Stimulated activated CD8-positive, alpha-beta memory T cell treated with anti-CD3 and anti-CD28 coated beads, Interleukin-7, amount 100 ng/mL, for 24 hours (primary cell): ENCODE results near the gene EHMT1.

Experiments used
- DNase-seq: peaks from one replicate; pipeline ENCODE4 v3.0.0-alpha.2; 2020; ENCODE audit warnings: low read depth

EHMT1 gene

GRCh38 chr9:137829260-137829996 lies 210.6 kb downstream of the EHMT1 start:
- DNase-seq = no peak

- no peak for DNase-seq
Observed at GRCh38 chr9:137832191-137832700, 213.4 kb downstream of the EHMT1 start.

GRCh38 chr9:137832830-137833590 lies 214.2 kb downstream of the EHMT1 start:
- no peak for DNase-seq

- DNase-seq = no peak
Observed at GRCh38 chr9:137833721-137834613, 215.2 kb downstream of the EHMT1 start.

DNA sequence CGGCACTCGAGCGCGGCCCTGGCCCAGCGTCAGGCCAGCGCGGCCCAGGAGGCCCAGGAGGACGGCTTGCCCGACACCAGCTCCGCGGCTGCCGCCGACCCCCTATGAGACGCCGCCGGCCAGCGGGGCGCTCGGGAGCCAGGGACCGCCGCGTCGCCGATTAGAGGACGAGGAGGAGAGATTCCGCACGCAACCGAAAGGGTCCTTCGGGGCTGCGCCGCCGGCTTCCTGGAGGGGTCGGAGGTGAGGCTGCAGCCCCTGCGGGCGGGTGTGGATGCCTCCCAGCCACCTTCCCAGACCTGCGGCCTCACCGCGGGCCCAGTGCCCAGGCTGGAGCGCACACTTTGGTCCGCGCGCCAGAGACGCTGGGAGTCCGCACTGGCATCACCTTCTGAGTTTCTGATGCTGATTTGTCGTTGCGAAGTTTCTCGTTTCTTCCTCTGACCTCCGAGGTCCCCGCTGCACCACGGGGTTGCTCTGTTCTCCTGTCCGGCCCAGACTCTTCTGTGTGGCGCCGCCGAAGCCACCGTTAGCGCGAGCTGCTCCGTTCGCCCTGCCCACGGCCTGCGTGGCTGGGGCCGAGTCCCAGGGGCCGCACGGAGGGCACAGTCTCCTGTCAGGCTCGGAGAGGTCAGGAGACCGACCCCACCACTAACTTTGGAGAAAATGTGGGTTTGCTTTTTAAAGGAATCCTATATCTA lies 216.2 kb downstream of the EHMT1 start:
- no peak for DNase-seq

DNA sequence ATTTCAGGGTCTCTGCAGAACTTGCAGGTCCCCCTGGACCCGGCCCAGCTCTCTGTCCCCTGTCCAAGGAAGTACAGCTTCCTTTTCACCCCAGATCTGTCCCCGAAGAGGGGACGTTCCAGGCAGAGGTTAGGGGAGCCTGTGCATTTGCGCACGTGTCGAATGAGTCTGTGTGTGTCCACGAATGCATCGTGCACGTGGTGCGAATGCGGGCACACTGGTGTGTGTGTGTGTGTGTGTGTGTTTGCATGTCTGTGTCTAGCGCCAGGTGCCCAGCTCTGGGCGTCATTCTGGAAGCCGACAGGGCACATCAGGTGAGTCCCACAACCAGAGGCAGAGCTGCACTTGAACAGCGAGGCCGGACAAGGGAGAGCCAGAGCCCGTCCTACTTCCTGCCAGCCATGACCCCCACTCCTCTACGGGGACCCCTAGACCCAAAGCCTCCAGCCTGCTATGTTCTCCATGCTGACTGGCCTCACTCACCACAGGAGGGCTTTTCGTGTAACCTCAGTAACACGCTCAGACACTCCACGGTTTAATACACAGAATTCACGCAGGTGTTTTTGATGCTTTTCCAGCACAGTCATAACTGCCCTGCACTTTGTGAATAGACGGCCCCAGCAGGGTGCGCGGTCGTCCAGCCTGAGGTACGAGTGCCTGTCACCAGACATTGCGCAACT lies 217.5 kb downstream of the EHMT1 start:
- DNase-seq = no peak

DNA sequence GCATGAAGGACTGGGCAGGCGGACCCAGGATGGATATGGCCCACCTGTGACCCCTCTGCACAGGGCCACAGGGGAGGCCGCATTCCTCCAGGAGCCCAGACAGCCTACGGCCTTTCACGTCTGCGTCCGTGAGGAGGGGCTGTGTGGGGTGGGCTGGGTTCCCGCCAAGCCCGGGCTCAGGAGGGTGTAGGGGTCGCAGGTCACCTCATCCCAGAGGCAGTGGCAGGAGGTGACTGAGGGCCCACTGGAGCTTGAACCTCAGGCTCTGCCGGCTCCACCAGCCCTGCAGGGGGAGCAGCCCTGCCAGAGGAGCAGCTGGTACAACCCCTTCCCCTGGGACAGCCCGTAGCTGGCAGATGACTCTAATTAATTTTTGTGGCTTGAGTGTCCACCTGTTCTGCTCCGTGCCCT lies 218.0 kb downstream of the EHMT1 start:
- no peak for DNase-seq

DNA sequence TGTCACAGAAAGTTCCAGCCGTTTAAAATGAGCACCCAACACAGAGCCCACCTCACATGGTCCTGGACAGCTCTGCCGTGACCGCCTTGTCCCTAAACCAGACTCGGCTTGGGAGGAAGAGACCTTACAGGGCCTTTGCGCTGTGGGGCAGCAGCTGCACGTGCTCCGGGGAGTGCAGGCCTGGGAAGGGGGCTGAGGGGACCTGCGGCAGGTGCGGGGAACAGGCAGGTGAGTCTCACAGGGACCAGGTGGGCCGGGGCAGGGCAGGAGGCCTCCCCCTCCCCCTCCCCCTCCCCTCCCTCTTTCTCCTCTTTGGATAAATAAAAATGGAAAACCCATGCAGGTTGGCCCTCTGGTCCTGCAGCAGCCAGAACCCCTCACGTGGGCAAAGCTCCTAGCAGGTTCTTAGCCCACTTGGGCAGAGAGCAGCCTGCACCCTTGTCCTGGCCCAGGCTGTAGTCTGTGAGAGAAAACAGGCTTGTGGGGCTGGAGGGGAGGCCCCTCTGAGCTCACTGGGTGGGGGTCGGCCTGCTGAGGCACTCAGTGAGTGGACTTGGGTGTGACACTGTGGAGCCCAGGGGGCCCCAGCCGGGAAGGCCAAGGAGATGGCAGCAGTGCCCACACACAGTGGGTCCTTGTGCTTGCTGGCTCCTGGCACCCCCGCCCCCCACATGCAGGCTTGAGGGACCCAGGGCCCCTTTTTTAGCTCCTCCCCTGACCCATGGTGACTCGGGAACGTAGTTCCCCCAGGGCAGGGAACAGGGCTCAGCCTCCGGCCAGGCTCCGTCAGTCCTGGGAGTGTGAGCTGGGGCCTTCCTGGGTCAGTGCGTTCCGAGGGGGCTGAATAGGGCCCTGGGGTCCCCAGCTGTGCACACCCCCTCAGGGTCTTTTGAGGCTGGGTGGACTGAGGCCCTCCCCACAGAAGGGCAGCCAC lies 218.8 kb downstream of the EHMT1 start:
- no peak for DNase-seq

GRCh38 chr9:137838576-137838975 lies 219.8 kb downstream of the EHMT1 start:
- DNase-seq = no peak

GRCh38 chr9:137843355-137843754 lies 224.6 kb downstream of the EHMT1 start:
- DNase-seq = no peak

DNA sequence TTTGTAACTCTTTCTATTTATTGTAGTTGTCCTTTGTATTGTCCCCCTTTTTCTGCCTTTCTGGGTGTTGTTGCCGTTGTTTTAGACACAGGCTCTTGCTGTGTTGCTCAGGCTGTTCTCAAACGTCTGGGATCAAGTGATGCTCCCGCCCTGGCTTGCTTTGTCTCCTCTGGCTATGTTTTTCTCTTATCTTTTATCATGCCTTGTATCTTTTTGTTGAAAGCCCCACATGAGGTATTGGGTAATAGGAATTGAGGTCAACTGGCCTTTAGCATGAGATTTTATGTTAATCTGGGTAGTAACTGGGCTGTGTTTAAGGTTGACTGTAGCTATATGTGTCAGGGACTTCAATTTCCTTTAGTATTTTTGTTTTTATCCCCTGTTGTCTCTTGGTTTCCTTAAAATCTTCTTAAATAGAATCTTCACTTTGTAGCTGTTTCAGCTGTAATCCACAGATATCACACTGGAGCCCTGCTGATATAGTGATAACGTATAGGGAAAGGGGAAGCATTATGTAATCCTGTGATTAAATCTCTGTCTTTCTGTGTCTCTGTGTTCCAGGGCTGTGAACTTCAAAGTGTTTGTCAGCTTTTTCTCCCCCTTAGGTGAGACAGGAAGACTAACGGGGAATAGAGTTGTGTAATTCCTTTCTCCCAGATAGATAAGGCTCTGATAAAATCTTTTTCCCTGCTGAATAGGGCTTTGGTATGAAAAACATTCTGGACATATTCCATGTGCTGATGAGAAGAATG lies 232.9 kb downstream of the EHMT1 start:
- no peak for DNase-seq

- no peak for DNase-seq
Observed at GRCh38 chr9:137853392-137853995, 234.7 kb downstream of the EHMT1 start.

DNA sequence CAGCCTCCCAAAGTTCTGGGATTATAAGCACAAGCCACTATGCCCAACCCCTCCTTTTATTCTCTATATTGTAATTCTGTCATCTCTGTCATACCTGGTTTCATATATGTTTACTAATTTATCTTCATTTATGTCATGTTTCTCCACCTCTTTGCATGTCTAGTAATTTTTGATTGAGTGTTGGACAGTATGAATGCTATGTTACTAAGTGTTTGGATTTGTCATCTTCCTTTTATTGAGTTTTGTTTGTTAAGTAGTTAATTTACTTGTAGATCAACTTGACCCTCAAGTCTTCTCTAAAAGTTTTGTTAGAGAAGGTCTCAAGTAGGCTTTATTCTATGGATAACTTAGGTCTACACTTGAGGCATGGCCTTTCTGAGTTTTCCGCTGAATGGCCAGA lies 241.6 kb downstream of the EHMT1 start:
- DNase-seq = no peak

GRCh38 chr9:137865581-137866145 lies 246.9 kb downstream of the EHMT1 start:
- DNase-seq = no peak

- DNase-seq = no peak
Observed at GRCh38 chr9:137866226-137867141, 247.7 kb downstream of the EHMT1 start.

DNA sequence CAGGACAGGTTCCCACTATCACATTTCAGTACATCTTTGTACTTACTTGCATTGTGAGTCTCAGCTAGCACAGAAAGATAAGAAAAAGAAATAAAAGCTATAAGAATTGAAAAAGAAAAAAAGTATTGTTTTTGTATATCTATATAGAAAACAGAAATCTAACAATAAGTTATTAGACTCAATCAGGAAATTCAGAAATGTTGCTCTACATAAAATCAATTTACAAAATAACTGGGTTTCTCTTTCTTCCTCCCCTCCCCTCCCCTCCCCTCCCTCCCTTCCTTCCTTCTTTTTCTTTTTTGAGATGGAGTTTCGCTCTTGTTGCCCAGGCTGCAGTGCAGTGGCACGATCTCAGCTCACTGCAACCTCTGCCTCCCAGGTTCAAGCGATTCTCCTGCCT lies 251.6 kb downstream of the EHMT1 start:
- no peak for DNase-seq

DNA sequence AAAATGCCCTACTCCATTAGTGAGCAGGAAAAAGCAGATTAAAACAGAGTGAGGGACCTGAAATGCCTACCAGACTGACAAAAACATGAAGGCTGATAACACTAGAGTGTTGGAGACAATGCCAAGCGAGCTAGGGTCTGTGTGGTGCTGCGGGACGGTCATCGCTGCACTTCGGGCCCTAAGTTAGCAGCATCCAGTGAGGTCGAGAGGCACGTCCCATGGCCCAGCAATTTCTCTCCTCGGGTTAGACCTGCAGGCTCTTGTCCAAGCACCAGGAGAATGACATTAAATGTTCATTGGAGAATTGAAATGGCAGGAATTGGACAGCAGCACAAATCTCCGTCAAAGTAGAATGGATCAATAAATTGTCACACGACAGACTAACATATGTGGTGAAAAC lies 253.5 kb downstream of the EHMT1 start:
- DNase-seq = no peak
